Testis (tissue), 5 donors: Measurements from ENCODE around the gene POLR1G. TPM values are rescaled to one million over a fixed set of nuclear protein-coding genes. Genes with fewer than 3 reads are reported as not detected.

Source experiments
- DNase-seq: peaks from one replicate; pipeline ENCODE4 v3.0.0-alpha.2; 2019
- H3K27ac ChIP-seq, 2 donors: fragments of 200-600 bp; sonication (generic); one replicate each; pipeline ENCODE4 v1.5.1; 2019
- H3K27me3 ChIP-seq: fragments of 200-600 bp; sonication (generic); one replicate; pipeline ENCODE4 v1.5.1; 2019
- H3K36me3 ChIP-seq: fragments of 200-600 bp; sonication (generic); one replicate; pipeline ENCODE4 v1.5.1; 2017; ENCODE audit warnings: low read depth; ENCODE audit errors: missing control alignments
- H3K4me1 ChIP-seq: fragments of 200-600 bp; sonication (generic); one replicate; pipeline ENCODE4 v1.5.1; 2019
- H3K4me3 ChIP-seq, 2 donors: fragments of 200-600 bp; sonication (generic); one replicate each; pipeline ENCODE4 v1.5.1; 2017 to 2019
- H3K9me3 ChIP-seq: fragments of 200-600 bp; sonication (generic); one replicate; pipeline ENCODE4 v1.5.1; 2017
- POLR2A ChIP-seq: fragments of 450-650 bp; IDR thresholded peaks from one replicate; pipeline ENCODE4 v1.6.1; 2017; ENCODE audit warnings: antibody characterized with exemption, mild to moderate bottlenecking, moderate library complexity
- WGBS, 2 donors: methylation state at CpG; one replicate each; pipeline ENCODE4 v1.1.5; 2018; 5-methylcytosine and 5-hydroxymethylcytosine counted together
- intact Hi-C: fragments of 100-400 bp; cut with DNase I; formaldehyde crosslinking; loops from one replicate; pipeline ENCODE4 v1.15.1; 2023; ENCODE audit warnings: low total_unique reads
- long read RNA-seq, 2 donors: transcript quantifications; one replicate each; lab custom pipeline, GENCODE V29; 2026
- polyA plus RNA-seq: library from polyadenylated mRNA; stranded (reverse); fragments of 350-450 nt; fragmentation: Illumina TruSeq; extraction: RNeasy Lipid Tissue Mini Kit (QIAGEN cat#74804); gene quantifications from one replicate; pipeline ENCODE4 v1.2.3, GENCODE V29; 2014; ENCODE audit warnings: low read depth, low replicate concordance; ENCODE audit not compliant: insufficient read depth
- total RNA-seq, 2 donors: library from RNA; depleted of rRNA; stranded (reverse); fragments of >200 nt; gene quantifications; one replicate each; pipeline ENCODE4 v1.2.3, GENCODE V29; 2016
- TF ChIP-seq, protein P1 (sequence below), 3 experiments: fragments of 450-650 bp in 2 of 3; fragments of 200-600 bp in 1 of 3; sonication (generic) in 1 of 3; IDR thresholded peaks; one replicate each; pipeline ENCODE4 v1.5.1; 2016 to 2019; ENCODE audit warnings: antibody characterized with exemption in 3 of 3, mild to moderate bottlenecking in 2 of 3, moderate library complexity in 1 of 3

Gene POLR1G, protein sequence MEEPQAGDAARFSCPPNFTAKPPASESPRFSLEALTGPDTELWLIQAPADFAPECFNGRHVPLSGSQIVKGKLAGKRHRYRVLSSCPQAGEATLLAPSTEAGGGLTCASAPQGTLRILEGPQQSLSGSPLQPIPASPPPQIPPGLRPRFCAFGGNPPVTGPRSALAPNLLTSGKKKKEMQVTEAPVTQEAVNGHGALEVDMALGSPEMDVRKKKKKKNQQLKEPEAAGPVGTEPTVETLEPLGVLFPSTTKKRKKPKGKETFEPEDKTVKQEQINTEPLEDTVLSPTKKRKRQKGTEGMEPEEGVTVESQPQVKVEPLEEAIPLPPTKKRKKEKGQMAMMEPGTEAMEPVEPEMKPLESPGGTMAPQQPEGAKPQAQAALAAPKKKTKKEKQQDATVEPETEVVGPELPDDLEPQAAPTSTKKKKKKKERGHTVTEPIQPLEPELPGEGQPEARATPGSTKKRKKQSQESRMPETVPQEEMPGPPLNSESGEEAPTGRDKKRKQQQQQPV
- 10 to 100 TPM; 10.2 to 12.1 TPM for total RNA-seq
- 5.8 TPM for polyA plus RNA-seq
- long read RNA-seq, donor 1, transcript CD3EAP-201 (3 exons, 3,286 nt): major isoform, 6 of 107 reads
- long read RNA-seq, donor 1, partial matches to known transcripts: 54 of 107 reads
- long read RNA-seq, donor 1, other reads (novel, unspliced or antisense): 47 of 107 reads
- long read RNA-seq, donor 2, partial matches to known transcripts: 0 of 4 reads
- long read RNA-seq, donor 2, other reads (novel, unspliced or antisense): 0 of 4 reads

DNA sequence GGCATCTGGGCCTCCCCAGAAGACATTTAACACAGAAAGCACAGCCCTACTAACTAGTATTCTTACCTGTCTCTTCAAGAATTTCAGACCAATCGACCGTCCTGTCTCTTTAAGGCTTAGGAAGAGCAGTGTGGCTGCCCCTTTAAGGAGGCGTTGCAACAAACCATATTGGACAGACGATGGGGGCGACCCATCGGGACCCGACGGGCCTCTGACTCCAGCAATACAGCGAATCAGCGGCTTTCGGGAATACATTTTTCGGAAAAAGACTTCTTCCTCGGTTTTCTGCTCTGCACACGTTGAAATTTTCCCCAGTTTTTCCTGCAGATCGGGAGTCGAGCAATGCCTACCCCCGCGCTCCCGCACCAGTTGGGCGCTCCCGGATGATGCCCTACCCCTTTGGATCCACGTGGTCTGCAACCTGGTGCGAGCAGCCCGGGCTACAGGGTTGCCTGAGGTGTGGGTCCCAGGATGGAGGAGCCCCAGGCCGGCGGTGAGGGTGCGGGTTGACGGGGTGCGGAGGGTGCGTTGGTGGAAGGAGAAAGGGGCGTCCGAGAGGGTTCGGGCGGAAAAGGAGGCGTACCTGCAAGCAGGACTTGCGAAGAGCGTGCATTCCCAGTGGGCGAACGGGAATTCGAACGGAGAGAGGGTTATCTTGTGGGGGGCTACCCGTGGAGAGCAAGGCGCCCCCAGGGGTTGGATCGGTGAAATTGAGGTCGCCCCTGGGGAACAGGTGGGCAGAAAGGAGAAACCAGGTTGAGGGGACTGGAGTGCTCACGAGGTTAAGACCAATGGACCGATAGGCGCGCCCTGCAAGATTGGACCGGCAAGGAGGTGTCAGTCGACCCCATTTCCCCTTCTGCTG is at the start of gene POLR1G:
Gene POLR1G, plus strand, starts transcription at position 419 of the 865 bp plus-strand sequence. Its CDS starts 53 bp downstream, at position 472.
- Histone ChIP-seq H3K4me1 (peaks cover 30% of the 10 kb centered on the region), H3K36me3 (no peaks in the 10 kb centered on the region), H3K27me3 (no peaks in the 10 kb centered on the region), H3K9me3 (no peaks in the 10 kb centered on the region), H3K4me3 (peak within 1 kb of the TSS; percentile 63 to 71), H3K27ac (peak within 1 kb of the TSS; percentile 83 to 92)
- WGBS, 2 donors: 0% methylated on average over 45 to 51 of the region's 51 CpGs
- TF ChIP-seq, protein P1, sequence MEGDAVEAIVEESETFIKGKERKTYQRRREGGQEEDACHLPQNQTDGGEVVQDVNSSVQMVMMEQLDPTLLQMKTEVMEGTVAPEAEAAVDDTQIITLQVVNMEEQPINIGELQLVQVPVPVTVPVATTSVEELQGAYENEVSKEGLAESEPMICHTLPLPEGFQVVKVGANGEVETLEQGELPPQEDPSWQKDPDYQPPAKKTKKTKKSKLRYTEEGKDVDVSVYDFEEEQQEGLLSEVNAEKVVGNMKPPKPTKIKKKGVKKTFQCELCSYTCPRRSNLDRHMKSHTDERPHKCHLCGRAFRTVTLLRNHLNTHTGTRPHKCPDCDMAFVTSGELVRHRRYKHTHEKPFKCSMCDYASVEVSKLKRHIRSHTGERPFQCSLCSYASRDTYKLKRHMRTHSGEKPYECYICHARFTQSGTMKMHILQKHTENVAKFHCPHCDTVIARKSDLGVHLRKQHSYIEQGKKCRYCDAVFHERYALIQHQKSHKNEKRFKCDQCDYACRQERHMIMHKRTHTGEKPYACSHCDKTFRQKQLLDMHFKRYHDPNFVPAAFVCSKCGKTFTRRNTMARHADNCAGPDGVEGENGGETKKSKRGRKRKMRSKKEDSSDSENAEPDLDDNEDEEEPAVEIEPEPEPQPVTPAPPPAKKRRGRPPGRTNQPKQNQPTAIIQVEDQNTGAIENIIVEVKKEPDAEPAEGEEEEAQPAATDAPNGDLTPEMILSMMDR (IDR thresholded peaks at IDR 0.05): peak in 2 of 3 experiments; percentile 50 to 67
- TF ChIP-seq POLR2A: no peak
- intact Hi-C loops: no loop called here
- peak; percentile 88 for DNase-seq

DNA sequence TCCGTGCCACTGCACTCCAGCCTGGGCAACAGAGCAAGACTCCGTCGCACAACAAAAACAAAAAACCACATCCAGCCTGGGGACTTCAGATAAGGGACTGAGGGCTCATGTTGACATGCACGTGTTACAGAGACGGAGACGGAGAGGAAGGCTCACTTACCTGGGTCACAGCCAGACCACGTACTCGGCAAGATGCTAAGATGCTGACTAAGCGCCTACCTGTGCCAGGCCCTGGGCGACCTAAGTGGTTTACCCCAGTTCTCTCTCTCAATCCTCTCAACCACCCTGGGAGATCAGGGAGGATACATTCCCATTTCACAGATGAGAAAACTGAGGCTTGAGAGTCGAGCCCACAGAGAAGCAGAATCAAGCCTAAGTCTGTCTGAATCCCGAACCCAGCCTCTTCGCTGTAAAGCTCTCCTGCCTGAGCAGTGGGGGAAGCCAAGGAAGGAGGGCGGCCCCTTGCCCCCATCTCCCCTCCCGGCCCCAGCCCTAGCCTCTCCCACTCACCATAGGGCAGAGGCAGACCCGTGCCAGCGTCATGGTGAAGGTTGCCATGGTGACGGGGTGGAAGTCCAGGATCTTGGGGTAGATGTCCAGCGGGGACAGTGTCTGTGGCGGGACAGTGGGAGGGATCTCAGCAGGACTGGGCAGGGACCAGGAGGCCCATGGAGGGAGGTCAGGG is 49.5 kb upstream of the POLR1G start:
- H3K9me3 ChIP-seq: no peaks in the 10 kb centered on the region
- no peaks in the 10 kb centered on the region for H3K27me3 ChIP-seq
- no peak overlapping the region for H3K4me3 ChIP-seq
- no peak overlapping the region for H3K27ac ChIP-seq
- no peaks in the 10 kb centered on the region for H3K4me1 ChIP-seq
- H3K36me3 ChIP-seq: no peaks in the 10 kb centered on the region
- DNase-seq: no peak
- WGBS, 2 donors: 89 to 92% methylated on average over 16 to 20 of the region's 20 CpGs
- intact Hi-C loops: no loop called here
- no peak for TF ChIP-seq POLR2A
- TF ChIP-seq, protein P1 (IDR thresholded peaks at IDR 0.05): no peak

DNA sequence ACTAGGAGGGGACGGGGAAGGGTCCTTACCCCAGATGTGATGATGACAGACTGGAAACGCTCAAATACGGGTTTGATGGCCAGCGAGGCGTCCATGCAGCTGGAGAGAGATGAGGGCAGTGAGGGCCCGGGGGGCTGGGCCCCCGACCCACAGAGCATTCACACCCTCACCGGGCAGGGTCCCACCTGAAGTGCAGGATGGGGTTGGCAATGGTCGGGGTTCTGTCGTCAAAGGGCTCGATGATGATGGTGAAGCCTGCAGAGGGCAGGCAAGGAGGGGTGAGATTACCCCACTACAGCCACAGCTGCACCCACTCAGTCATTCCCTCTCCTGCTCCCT is 49.0 kb upstream of the POLR1G start:
- Histone ChIP-seq H3K4me1 (no peaks in the 10 kb centered on the region), H3K27ac (no peak overlapping the region), H3K36me3 (no peaks in the 10 kb centered on the region), H3K4me3 (no peak overlapping the region), H3K27me3 (no peaks in the 10 kb centered on the region), H3K9me3 (no peaks in the 10 kb centered on the region)
- no peak for DNase-seq
- intact Hi-C loops: no loop called here
- 90 to 92% methylated on average over 11 of the region's 11 CpGs for WGBS, 2 donors
- no peak for TF ChIP-seq POLR2A
- TF ChIP-seq, protein P1 (IDR thresholded peaks at IDR 0.05): no peak

- no peaks in the 10 kb centered on the region for H3K9me3 ChIP-seq
- H3K4me1 ChIP-seq: no peaks in the 10 kb centered on the region
- DNase-seq: no peak
- no peaks in the 10 kb centered on the region for H3K27me3 ChIP-seq
- no peaks in the 10 kb centered on the region for H3K36me3 ChIP-seq
- TF ChIP-seq POLR2A: no peak
- TF ChIP-seq, protein P1 (IDR thresholded peaks at IDR 0.05): no peak
- 89 to 95% methylated on average over 12 of the region's 12 CpGs for WGBS, 2 donors
- H3K4me3 ChIP-seq: no peak overlapping the region
- H3K27ac ChIP-seq: no peak overlapping the region
- intact Hi-C loops: no loop called here
These were observed 48.1 kb upstream of the POLR1G start for GRCh38 chr19:45358213-45358792.
